GM12878 (cell line): Measurements from ENCODE around the gene TPBGL. TPM values are rescaled to one million over a fixed set of nuclear protein-coding genes. Genes with fewer than 3 reads are reported as not detected.

Experiments
- ATAC-seq: fragments of 200-7000 bp; cut with Tn5 transposase; 3 replicates; pipeline ENCODE4 v1.9.1; 2020; ENCODE audit warnings: mild to moderate bottlenecking, moderate library complexity
- BruUV-seq: library from RNA; stranded (reverse); fragments of 400-500 nt; replicated peaks from 2 replicates; lab custom pipeline; 2021; lab: Mats Ljungman, UMichigan
- CTCF ChIA-PET: fragments of 300-600 bp; sonication (Branson Sonifier 250); formaldehyde crosslinking; extraction: SDS; loops from one replicate; lab custom pipeline; 2021; ENCODE audit warnings: inconsistent platforms; lab: Yijun Ruan, JAX
- POLR2A ChIA-PET: fragments of 350-600 bp; formaldehyde crosslinking; extraction: SDS; loops from one replicate; lab custom pipeline; 2021; ENCODE audit warnings: inconsistent platforms; lab: Charles Lee
- RAD21 ChIA-PET: fragments of 300-600 bp; sonication (Branson Sonifier 250); formaldehyde crosslinking; loops from one replicate; lab custom pipeline; 2023; ENCODE audit warnings: antibody characterized with exemption; ENCODE audit not compliant: unreplicated experiment; lab: Charles Lee
- SMC1A ChIA-PET: fragments of 300-600 bp; sonication (Branson Sonifier 250); formaldehyde crosslinking; loops from one replicate; lab custom pipeline; 2023; ENCODE audit not compliant: unreplicated experiment, uncharacterized antibody; lab: Charles Lee
- DNase-seq: peaks from one replicate; pipeline ENCODE4 v3.0.0-alpha.2; 2011; ENCODE audit warnings: low read depth, low spot score
- FAIRE-seq: peaks from 3 replicates; lab custom pipeline; 2011; peaks lifted over from hg19 to GRCh38; lab: Jason Lieb, UNC
- H2AFZ ChIP-seq: 2 replicates; pipeline ENCODE4 v1.6.0; 2011; ENCODE audit warnings: low read depth, low read length, control low read depth; ENCODE audit not compliant: control insufficient read depth
- H3K27ac ChIP-seq: 2 replicates; pipeline ENCODE4 v1.5.1; 2011; ENCODE audit warnings: control low read depth; ENCODE audit not compliant: control insufficient read depth, insufficient read depth
- H3K27me3 ChIP-seq, 2 experiments: replicated peaks in 1 of 2; 2 replicates each; pipeline versions ENCODE4 v1.6.0 to v1.6.1; 2011; ENCODE audit warnings: low read length in 1 of 2; ENCODE audit not compliant: control insufficient read depth in 2 of 2, insufficient read depth in 2 of 2
- H3K36me3 ChIP-seq, 2 experiments: 2 replicates each; pipeline ENCODE4 v1.5.1; 2011; ENCODE audit warnings: low read length in 1 of 2; ENCODE audit not compliant: control insufficient read depth in 2 of 2, insufficient read depth in 2 of 2
- H3K4me1 ChIP-seq: 2 replicates; pipeline ENCODE4 v1.6.1; 2011; ENCODE audit warnings: mild to moderate bottlenecking, low read length, moderate library complexity, mixed read lengths; ENCODE audit not compliant: control insufficient read depth, insufficient read depth
- H3K4me2 ChIP-seq: 2 replicates; pipeline ENCODE4 v1.6.0; 2011; ENCODE audit warnings: control low read depth; ENCODE audit not compliant: control insufficient read depth, insufficient read depth
- H3K4me3 ChIP-seq: fragments of 200-600 bp; sonication (generic); 2 replicates; pipeline ENCODE4 v1.5.1; 2016
- H3K79me2 ChIP-seq: 2 replicates; pipeline ENCODE4 v1.6.0; 2011; ENCODE audit warnings: low read length; ENCODE audit not compliant: control insufficient read depth, insufficient read depth
- H3K9ac ChIP-seq: 2 replicates; pipeline ENCODE4 v1.8.0; 2011; ENCODE audit warnings: low read length, control low read depth, mixed read lengths; ENCODE audit not compliant: control insufficient read depth, insufficient read depth
- H3K9me3 ChIP-seq: replicated peaks from 3 replicates; pipeline ENCODE4 v1.5.1; 2011; ENCODE audit warnings: mild to moderate bottlenecking, low read length; ENCODE audit not compliant: control insufficient read depth, insufficient read depth
- H4K20me1 ChIP-seq: 2 replicates; pipeline ENCODE4 v1.6.0; 2011; ENCODE audit not compliant: control insufficient read depth, insufficient read depth
- BRCA1 ChIP-seq: IDR thresholded peaks from 2 replicates; pipeline ENCODE4 v1.6.1; 2011; ENCODE audit warnings: low read depth, low read length, improper control_type of control experiment
- CHD2 ChIP-seq: IDR thresholded peaks from 2 replicates; pipeline ENCODE4 v1.6.1; 2011; ENCODE audit warnings: low read depth, low read length, improper control_type of control experiment, borderline replicate concordance
- CREM ChIP-seq: IDR thresholded peaks from 2 replicates; pipeline ENCODE4 v1.6.1; 2014; ENCODE audit warnings: antibody characterized with exemption, low read depth
- E2F4 ChIP-seq: IDR thresholded peaks from 2 replicates; pipeline ENCODE4 v1.6.1; 2012; ENCODE audit warnings: low read depth, low read length, improper control_type of control experiment
- EED ChIP-seq: sonication (generic); IDR thresholded peaks from 2 replicates; pipeline ENCODE4 v1.6.1; 2016; ENCODE audit warnings: antibody characterized with exemption, low read depth
- NFYB ChIP-seq: IDR thresholded peaks from 2 replicates; pipeline ENCODE4 v1.6.1; 2011; ENCODE audit warnings: low read depth, mild to moderate bottlenecking, low read length, improper control_type of control experiment, moderate library complexity; ENCODE audit not compliant: insufficient read depth
- PAX8 ChIP-seq: fragments of 450-650 bp; IDR thresholded peaks from 2 replicates; pipeline ENCODE4 v1.6.1; 2017; ENCODE audit warnings: mild to moderate bottlenecking, moderate library complexity
- POU2F2 ChIP-seq: IDR thresholded peaks from 3 replicates; pipeline ENCODE4 v1.6.1; 2011; ENCODE audit warnings: low read depth, mild to moderate bottlenecking, low read length, borderline replicate concordance
- PRDM15 ChIP-seq: fragments of 450-650 bp; formaldehyde crosslinking; IDR thresholded peaks from 2 replicates; pipeline ENCODE4 v1.4.0; 2020; ENCODE audit warnings: mild to moderate bottlenecking, moderate library complexity
- SP1 ChIP-seq: IDR thresholded peaks from one replicate; pipeline ENCODE4 v1.6.1; 2011; ENCODE audit warnings: low read depth, low read length
- SUPT20H ChIP-seq: IDR thresholded peaks from 2 replicates; pipeline ENCODE4 v1.6.1; 2011; ENCODE audit warnings: low read depth, mild to moderate bottlenecking, low read length, moderate library complexity, borderline replicate concordance; ENCODE audit not compliant: control insufficient read depth
- TARDBP ChIP-seq: IDR thresholded peaks from 2 replicates; pipeline ENCODE4 v1.6.1; 2016; ENCODE audit warnings: borderline replicate concordance
- TCF7 ChIP-seq: IDR thresholded peaks from 2 replicates; pipeline ENCODE4 v1.6.1; 2014; ENCODE audit warnings: antibody characterized with exemption, borderline replicate concordance
- YBX1 ChIP-seq: fragments of 450-650 bp; IDR thresholded peaks from 2 replicates; pipeline ENCODE4 v1.6.1; 2016; ENCODE audit warnings: antibody characterized with exemption
- ZNF207 ChIP-seq: fragments of 450-650 bp; IDR thresholded peaks from 2 replicates; pipeline ENCODE4 v1.6.1; 2014; ENCODE audit warnings: antibody characterized with exemption, mild to moderate bottlenecking, borderline replicate concordance
- whole genome bisulfite sequencing: methylation state at CpG from one replicate; pipeline ENCODE4 v1.1.6; 2016; ENCODE audit warnings: low lambda C conversion rate; ENCODE audit not compliant: insufficient replicate concordance, insufficient coverage; ENCODE audit errors: missing lambda C conversion rate; 5-methylcytosine and 5-hydroxymethylcytosine counted together
- in situ Hi-C: fragments of 300-500 bp; cut with MboI; formaldehyde crosslinking; loops from 9 replicates; pipeline ENCODE4 v1.14.3; 2018; ENCODE audit warnings: mixed read lengths
- intact Hi-C: fragments of 100-400 bp; cut with micrococcal nuclease; formaldehyde crosslinking; loops from one replicate; pipeline ENCODE4 v1.14.2; 2022; ENCODE audit not compliant: unreplicated experiment
- polyA plus RNA-seq, 11 experiments: library from polyadenylated mRNA; depleted of rRNA in 4 of 11; unstranded in 6 of 11; stranded (reverse) in 5 of 11; fragments of >200 nt; fragmentation: Nextera tagmentation in 4 of 11; fragmentation: Illumina TruSeq in 1 of 11; extraction: Ambion mirVana in 4 of 11; extraction: Trizol in 1 of 11; gene quantifications; 1 replicate in 1 of 11; 2 replicates in 10 of 11; pipeline versions ENCODE4 v1.2.1 to v1.2.3, GENCODE V29; 2011 to 2016; ENCODE audit warnings: inconsistent platforms in 2 of 11, missing spikeins in 2 of 11, low read depth in 1 of 11
- total RNA-seq, 4 experiments: library from RNA; depleted of rRNA in 3 of 4; stranded (reverse); fragments of >200 nt in 3 of 4; fragmentation: Illumina TruSeq in 1 of 4; extraction: Trizol in 1 of 4; gene quantifications; 2 replicates each; pipeline versions ENCODE4 v1.2.1 to v1.2.3, GENCODE V29; 2013 to 2021
- TF ChIP-seq, protein P1 (sequence below): fragments of 450-650 bp; IDR thresholded peaks from 2 replicates; pipeline ENCODE4 v1.6.1; 2017; ENCODE audit warnings: low read depth, mild to moderate bottlenecking, moderate library complexity

TPBGL gene
- total and polyA plus RNA-seq, 10 of the 15 experiments (the other 5 are each of a cell fraction or from before 2014, with no cell fraction given) = not detected

GRCh38 chr11:75273411-75274391, 33.1 kb downstream of the TPBGL start:
- WGBS = 64% methylated on average over 15 of the region's 15 CpGs
- ChIA-PET POLR2A (interaction anchor here (0.7 kb wide), 1 partner anchor 677 kb away, joined by 3 read pairs; no protein-coding TSS in a partner anchor), SMC1A (interaction anchor here (4.2 kb wide), 1 partner anchor 111 kb away, joined by 17 read pairs; no protein-coding TSS in a partner anchor), CTCF (interaction anchor here (16.9 kb wide), 1 partner anchor 110 kb away, joined by 406 read pairs; no protein-coding TSS in a partner anchor), RAD21 (no interaction called here)
- intact Hi-C loops (no loop called here), in situ Hi-C loops (no loop called here)
- no peaks in the 10 kb centered on the region; a peak in 1 of 4 replicates for H3K27me3 ChIP-seq
- no TSS peak for BruUV-seq
- no peaks in the 10 kb centered on the region; a peak in 2 of 4 replicates for H3K36me3 ChIP-seq
- FAIRE-seq (no peak), ATAC-seq (no peak), DNase-seq (no peak)
- H3K4me1 ChIP-seq = no peaks in the 10 kb centered on the region
- H3K9me3 ChIP-seq = no peaks in the 10 kb centered on the region
- H2AFZ ChIP-seq = no peak overlapping the region
- H3K9ac ChIP-seq = no peak overlapping the region
- TF ChIP-seq, protein P1, sequence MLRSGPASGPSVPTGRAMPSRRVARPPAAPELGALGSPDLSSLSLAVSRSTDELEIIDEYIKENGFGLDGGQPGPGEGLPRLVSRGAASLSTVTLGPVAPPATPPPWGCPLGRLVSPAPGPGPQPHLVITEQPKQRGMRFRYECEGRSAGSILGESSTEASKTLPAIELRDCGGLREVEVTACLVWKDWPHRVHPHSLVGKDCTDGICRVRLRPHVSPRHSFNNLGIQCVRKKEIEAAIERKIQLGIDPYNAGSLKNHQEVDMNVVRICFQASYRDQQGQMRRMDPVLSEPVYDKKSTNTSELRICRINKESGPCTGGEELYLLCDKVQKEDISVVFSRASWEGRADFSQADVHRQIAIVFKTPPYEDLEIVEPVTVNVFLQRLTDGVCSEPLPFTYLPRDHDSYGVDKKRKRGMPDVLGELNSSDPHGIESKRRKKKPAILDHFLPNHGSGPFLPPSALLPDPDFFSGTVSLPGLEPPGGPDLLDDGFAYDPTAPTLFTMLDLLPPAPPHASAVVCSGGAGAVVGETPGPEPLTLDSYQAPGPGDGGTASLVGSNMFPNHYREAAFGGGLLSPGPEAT = no peak
- no peak for TF ChIP-seq E2F4
- TF ChIP-seq PAX8 = no peak
- no peak for TF ChIP-seq POU2F2
- TF ChIP-seq CHD2 = no peak
- no peak for TF ChIP-seq NFYB
- TF ChIP-seq YBX1 = no peak
- TF ChIP-seq BRCA1 = no peak
- no peak for TF ChIP-seq SP1
- TF ChIP-seq TCF7 = no peak
- TF ChIP-seq PRDM15 = no peak
- TF ChIP-seq CREM = no peak
- no peak for TF ChIP-seq EED
- TF ChIP-seq TARDBP = no peak
- no peak for TF ChIP-seq SUPT20H
- TF ChIP-seq ZNF207 = no peak
- H3K4me3 ChIP-seq = no peak overlapping the region
- no peaks in the 10 kb centered on the region for H3K79me2 ChIP-seq
- H3K27ac ChIP-seq = no peak overlapping the region
- H4K20me1 ChIP-seq = no peaks in the 10 kb centered on the region
- H3K4me2 ChIP-seq = no peak overlapping the region
